GM10248 (cell line): Measurements from ENCODE around the gene H6PD.

Source experiments
- CTCF ChIA-PET: fragments of 300-600 bp; sonication (Branson Sonifier 250); formaldehyde crosslinking; extraction: SDS; loops from one replicate; lab custom pipeline; 2021; ENCODE audit warnings: antibody characterized with exemption; lab: Yijun Ruan, JAX
- POLR2A ChIA-PET: fragments of 350-650 bp; sonication (Branson Sonifier 250); formaldehyde crosslinking; extraction: SDS; loops from one replicate; lab custom pipeline; 2020; ENCODE audit warnings: antibody characterized with exemption; lab: Yijun Ruan, JAX
- DNase-seq: peaks from one replicate; pipeline ENCODE4 v3.0.0; 2012; ENCODE audit errors: extremely low spot score
- CTCF ChIP-seq: IDR thresholded peaks from 2 replicates; pipeline ENCODE4 v1.5.1; 2012; ENCODE audit warnings: mild to moderate bottlenecking, low read depth; ENCODE audit errors: extremely low read depth, missing control alignments, control extremely low read depth

H6PD gene

GRCh38 chr1:9281071-9281827 lies 46.7 kb downstream of the H6PD start:
- DNase-seq = no peak
- no peak for TF ChIP-seq CTCF
- POLR2A ChIA-PET = no interaction called here
- CTCF ChIA-PET = interaction anchor here (1.0 to 3.9 kb wide), 6 partner anchors 8 to 210 kb away, joined by 3 to 18 read pairs (median 6); no protein-coding TSS in a partner anchor

GRCh38 chr1:9281908-9282695 lies 47.5 kb downstream of the H6PD start:
- CTCF ChIA-PET = interaction anchor here (1.1 to 3.9 kb wide), 5 partner anchors 8 to 208 kb away, joined by 3 to 18 read pairs (median 4); no protein-coding TSS in a partner anchor
- no peak for DNase-seq
- no peak for TF ChIP-seq CTCF
- POLR2A ChIA-PET = interaction anchor here (0.5 kb wide), 1 partner anchor 218 kb away, joined by 5 read pairs; no protein-coding TSS in a partner anchor

DNA sequence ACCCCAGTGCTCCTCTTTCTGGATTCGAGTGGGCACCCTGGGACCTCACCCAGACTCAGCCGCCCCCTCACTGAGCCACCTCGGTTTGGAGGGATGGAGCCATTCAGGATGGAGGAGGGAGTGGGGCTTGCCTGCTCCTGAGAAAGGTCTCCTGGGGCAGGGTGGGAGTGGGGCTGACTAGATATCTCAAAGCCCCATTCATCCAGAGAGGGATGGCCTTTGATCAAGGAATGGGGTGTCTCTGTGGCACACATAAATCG lies 48.1 kb downstream of the H6PD start:
- ChIA-PET POLR2A (interaction anchor here (0.5 kb wide), 1 partner anchor 217 kb away, joined by 5 read pairs; no protein-coding TSS in a partner anchor), CTCF (interaction anchor here (1.1 to 3.9 kb wide), 4 partner anchors 8 to 208 kb away, joined by 3 to 18 read pairs (median 6); no protein-coding TSS in a partner anchor)
- no peak for DNase-seq

GRCh38 chr1:9284061-9284460 lies 49.5 kb downstream of the H6PD start:
- DNase-seq = no peak
- no peak for TF ChIP-seq CTCF
- CTCF ChIA-PET = interaction anchor here (1.0 to 3.9 kb wide), 4 partner anchors 9 to 207 kb away, joined by 3 to 18 read pairs (median 8); no protein-coding TSS in a partner anchor
- POLR2A ChIA-PET = no interaction called here

More for the DNA sequence above, 48.1 kb downstream of the H6PD start:
- TF ChIP-seq CTCF = no peak

DNA sequence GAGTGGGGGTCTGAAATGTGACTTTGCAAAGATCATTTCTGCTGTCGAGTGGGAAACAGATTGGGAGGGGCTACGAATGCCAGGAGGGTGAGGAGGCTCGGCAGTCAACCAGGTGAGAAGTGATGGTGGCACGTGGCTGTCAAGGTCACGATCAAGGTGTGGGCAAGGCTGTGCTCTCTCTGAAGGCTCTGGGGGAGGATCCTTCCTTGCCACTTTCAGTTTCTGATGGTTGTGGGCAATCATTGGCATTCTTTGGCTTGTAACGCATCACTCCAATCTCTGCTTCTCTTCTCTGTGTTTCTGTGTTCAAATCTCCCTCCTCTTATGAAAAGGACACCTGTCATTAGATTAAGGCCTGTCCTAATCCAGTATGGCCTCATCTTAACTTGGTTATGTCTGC lies 52.0 kb downstream of the H6PD start:
- ChIA-PET CTCF (interaction anchor here (6.2 kb wide), 1 partner anchor 169 kb away, joined by 84 read pairs; no protein-coding TSS in a partner anchor), POLR2A (no interaction called here)
- no peak for TF ChIP-seq CTCF
- DNase-seq = no peak

GRCh38 chr1:9289090-9289534 lies 54.5 kb downstream of the H6PD start:
- ChIA-PET POLR2A (no interaction called here), CTCF (interaction anchor here (0.6 to 6.2 kb wide), 27 partner anchors 8 to 284 kb away, joined by 3 to 84 read pairs (median 4); no protein-coding TSS in a partner anchor)
- peak; percentile 89 for TF ChIP-seq CTCF
- DNase-seq = peak; percentile 52
